Fibroblast of skin of back (primary cell): ENCODE data around the gene FTO.

Experiments
- DNase-seq: peaks from one replicate; pipeline ENCODE4 v3.0.0-alpha.2; 2013

The FTO gene

GRCh38 chr16:53968454-53968853 lies 264.5 kb downstream of the FTO start:
- peak; percentile 48 for DNase-seq

GRCh38 chr16:53968896-53969295 lies 264.9 kb downstream of the FTO start:
- peak; percentile 46 for DNase-seq

GRCh38 chr16:53971616-53972015 lies 267.7 kb downstream of the FTO start:
- no peak for DNase-seq

GRCh38 chr16:53973021-53973420 lies 269.1 kb downstream of the FTO start:
- DNase-seq = no peak

GRCh38 chr16:53974484-53975080 lies 270.6 kb downstream of the FTO start:
- DNase-seq = peak; percentile 51

GRCh38 chr16:53980675-53981074 lies 276.7 kb downstream of the FTO start:
- no peak for DNase-seq

GRCh38 chr16:53982631-53983042 lies 278.7 kb downstream of the FTO start:
- DNase-seq = no peak

- DNase-seq = no peak
Measured at GRCh38 chr16:53984936-53985335, 281.0 kb downstream of the FTO start.

- no peak for DNase-seq
Measured at GRCh38 chr16:53985861-53986260, 281.9 kb downstream of the FTO start.

GRCh38 chr16:53986793-53987192 lies 282.8 kb downstream of the FTO start:
- DNase-seq = no peak

GRCh38 chr16:53988136-53988535 lies 284.2 kb downstream of the FTO start:
- DNase-seq = no peak

GRCh38 chr16:53989597-53989996 lies 285.6 kb downstream of the FTO start:
- no peak for DNase-seq

- DNase-seq = peak; percentile 22
Measured at GRCh38 chr16:53991754-53992378, 287.9 kb downstream of the FTO start.

- DNase-seq = no peak
Measured at GRCh38 chr16:53995378-53995777, 291.4 kb downstream of the FTO start.

GRCh38 chr16:53996961-53997360 lies 293.0 kb downstream of the FTO start:
- DNase-seq = no peak

GRCh38 chr16:53998024-53998810 lies 294.3 kb downstream of the FTO start:
- no peak for DNase-seq

GRCh38 chr16:53998966-53999522 lies 295.1 kb downstream of the FTO start:
- no peak for DNase-seq

- DNase-seq = peak; percentile 12
Measured at GRCh38 chr16:53999841-54000240, 295.9 kb downstream of the FTO start.

GRCh38 chr16:54000361-54000760 lies 296.4 kb downstream of the FTO start:
- DNase-seq = peak; percentile 15

- no peak for DNase-seq
Measured at GRCh38 chr16:54006693-54007092, 302.7 kb downstream of the FTO start.

GRCh38 chr16:54007504-54007903 lies 303.5 kb downstream of the FTO start:
- no peak for DNase-seq

GRCh38 chr16:54009464-54010176 lies 305.7 kb downstream of the FTO start:
- no peak for DNase-seq

GRCh38 chr16:54015147-54015546 lies 311.2 kb downstream of the FTO start:
- DNase-seq = no peak
